HEK293 (cell line): ENCODE results near the gene SZT2.
"Not testable (repeated sequence)": the region's sequence is repeated elsewhere in the genome, so short reads cannot be mapped to it uniquely, and the experiment has no call there.

Source experiments
- CTCF ChIA-PET: fragments of 350-600 bp; formaldehyde crosslinking; extraction: SDS; loops from one replicate; lab custom pipeline; 2021; ENCODE audit warnings: antibody characterized with exemption; lab: Yijun Ruan, JAX
- POLR2A ChIA-PET: fragments of 300-600 bp; formaldehyde crosslinking; extraction: SDS; loops from one replicate; lab custom pipeline; 2020; ENCODE audit warnings: antibody characterized with exemption, inconsistent platforms; lab: Yijun Ruan, JAX
- H3K27ac ChIP-seq: fragments of 200-500 bp; sonication (Bioruptor generic); 2 replicates; pipeline ENCODE4 v1.5.1; 2014; ENCODE audit warnings: low read depth, low read length, control low read depth, inconsistent platforms; ENCODE audit errors: extremely low read depth
- H3K36me3 ChIP-seq, 2 experiments: fragments of 200-500 bp in 1 of 2; sonication (Bioruptor generic) in 1 of 2; 1 replicate in 1 of 2; 2 replicates in 1 of 2; pipeline ENCODE4 v1.5.1; 2014 to 2017; ENCODE audit warnings: inconsistent platforms in 2 of 2, low read length in 2 of 2; ENCODE audit not compliant: control insufficient read depth in 2 of 2, insufficient read depth in 1 of 2
- H3K4me1 ChIP-seq: fragments of 200-500 bp; sonication (Bioruptor generic); 2 replicates; pipeline ENCODE4 v1.5.1; 2014; ENCODE audit warnings: mild to moderate bottlenecking, low read length, inconsistent platforms; ENCODE audit not compliant: control insufficient read depth, insufficient read depth
- H3K4me3 ChIP-seq: 2 replicates; pipeline ENCODE4 v1.5.1; 2011; ENCODE audit warnings: low read depth, mild to moderate bottlenecking, control low read depth, low read length, moderate library complexity
- H3K9me3 ChIP-seq: fragments of 200-500 bp; sonication (Bioruptor generic); 2 replicates; pipeline ENCODE4 v1.5.1; 2014; ENCODE audit warnings: low read depth, low read length, inconsistent platforms; ENCODE audit not compliant: control insufficient read depth, insufficient read depth
- GLI4 ChIP-seq: fragments of 450-650 bp; formaldehyde crosslinking; IDR thresholded peaks from 2 replicates; pipeline ENCODE4 v1.5.1; 2016; ENCODE audit warnings: missing biosample characterization, missing genetic modification characterization
- IKZF3 ChIP-seq: fragments of 450-650 bp; IDR thresholded peaks from 2 replicates; pipeline ENCODE4 v1.5.0; 2018; ENCODE audit warnings: missing biosample characterization, mild to moderate bottlenecking, missing genetic modification characterization, moderate library complexity
- RBAK ChIP-seq: fragments of 450-650 bp; formaldehyde crosslinking; IDR thresholded peaks from 2 replicates; pipeline ENCODE4 v1.5.1; 2016; ENCODE audit warnings: missing biosample characterization, missing genetic modification characterization
- REST ChIP-seq: fragments of 450-650 bp; formaldehyde crosslinking; IDR thresholded peaks from 2 replicates; pipeline ENCODE4 v1.5.1; 2016; ENCODE audit warnings: missing biosample characterization, missing genetic modification characterization
- SCRT2 ChIP-seq: fragments of 450-650 bp; formaldehyde crosslinking; IDR thresholded peaks from 2 replicates; pipeline ENCODE4 v1.5.1; 2016; ENCODE audit warnings: missing biosample characterization, missing genetic modification characterization
- TCF7L2 ChIP-seq: IDR thresholded peaks from 2 replicates; pipeline ENCODE4 v1.6.1; 2011; ENCODE audit warnings: low read depth, mild to moderate bottlenecking, inconsistent platforms, low read length, moderate library complexity, borderline replicate concordance
- YY2 ChIP-seq: fragments of 450-650 bp; formaldehyde crosslinking; IDR thresholded peaks from 2 replicates; pipeline ENCODE4 v1.5.1; 2016; ENCODE audit warnings: missing biosample characterization, missing genetic modification characterization
- ZEB2 ChIP-seq: fragments of 450-650 bp; formaldehyde crosslinking; IDR thresholded peaks from 2 replicates; pipeline ENCODE4 v1.5.1; 2016; ENCODE audit warnings: missing biosample characterization, missing genetic modification characterization
- ZFP41 ChIP-seq: fragments of 450-650 bp; formaldehyde crosslinking; IDR thresholded peaks from 2 replicates; pipeline ENCODE4 v1.5.1; 2016; ENCODE audit warnings: missing biosample characterization, missing genetic modification characterization, borderline replicate concordance
- ZIC2 ChIP-seq: fragments of 450-650 bp; formaldehyde crosslinking; IDR thresholded peaks from 2 replicates; pipeline ENCODE4 v1.5.1; 2016; ENCODE audit warnings: missing biosample characterization, missing genetic modification characterization
- ZNF10 ChIP-seq: fragments of 450-650 bp; formaldehyde crosslinking; IDR thresholded peaks from 2 replicates; pipeline ENCODE4 v1.5.1; 2017; ENCODE audit warnings: missing biosample characterization, missing genetic modification characterization
- ZNF112 ChIP-seq: fragments of 450-650 bp; formaldehyde crosslinking; IDR thresholded peaks from 2 replicates; pipeline ENCODE4 v1.5.0; 2017; ENCODE audit warnings: missing biosample characterization, missing genetic modification characterization
- ZNF518A ChIP-seq: fragments of 450-650 bp; formaldehyde crosslinking; conservative IDR thresholded peaks from 2 replicates; pipeline ENCODE4 v1.5.1; 2016; ENCODE audit warnings: low read depth, missing biosample characterization, missing genetic modification characterization
- ZNF596 ChIP-seq: fragments of 450-650 bp; IDR thresholded peaks from 2 replicates; pipeline ENCODE4 v1.5.0; 2018; ENCODE audit warnings: missing biosample characterization, mild to moderate bottlenecking, missing genetic modification characterization, moderate library complexity
- ZNF621 ChIP-seq: fragments of 450-650 bp; formaldehyde crosslinking; IDR thresholded peaks from 2 replicates; pipeline ENCODE4 v1.5.1; 2017; ENCODE audit warnings: missing biosample characterization, missing genetic modification characterization
- ZNF624 ChIP-seq: fragments of 450-650 bp; formaldehyde crosslinking; IDR thresholded peaks from 2 replicates; pipeline ENCODE4 v1.5.1; 2017; ENCODE audit warnings: missing biosample characterization, missing genetic modification characterization
- TF ChIP-seq, protein P1 (sequence below): fragments of 450-650 bp; formaldehyde crosslinking; IDR thresholded peaks from 2 replicates; pipeline ENCODE4 v1.5.1; 2016; ENCODE audit warnings: missing biosample characterization, missing genetic modification characterization

Gene SZT2

GRCh38 chr1:43455213-43455889 is 65.7 kb downstream of the SZT2 start (continued):
- TF ChIP-seq ZNF518A (tag by site-specific recombination): no peak
- no peak for TF ChIP-seq GLI4
- TF ChIP-seq, protein P1, sequence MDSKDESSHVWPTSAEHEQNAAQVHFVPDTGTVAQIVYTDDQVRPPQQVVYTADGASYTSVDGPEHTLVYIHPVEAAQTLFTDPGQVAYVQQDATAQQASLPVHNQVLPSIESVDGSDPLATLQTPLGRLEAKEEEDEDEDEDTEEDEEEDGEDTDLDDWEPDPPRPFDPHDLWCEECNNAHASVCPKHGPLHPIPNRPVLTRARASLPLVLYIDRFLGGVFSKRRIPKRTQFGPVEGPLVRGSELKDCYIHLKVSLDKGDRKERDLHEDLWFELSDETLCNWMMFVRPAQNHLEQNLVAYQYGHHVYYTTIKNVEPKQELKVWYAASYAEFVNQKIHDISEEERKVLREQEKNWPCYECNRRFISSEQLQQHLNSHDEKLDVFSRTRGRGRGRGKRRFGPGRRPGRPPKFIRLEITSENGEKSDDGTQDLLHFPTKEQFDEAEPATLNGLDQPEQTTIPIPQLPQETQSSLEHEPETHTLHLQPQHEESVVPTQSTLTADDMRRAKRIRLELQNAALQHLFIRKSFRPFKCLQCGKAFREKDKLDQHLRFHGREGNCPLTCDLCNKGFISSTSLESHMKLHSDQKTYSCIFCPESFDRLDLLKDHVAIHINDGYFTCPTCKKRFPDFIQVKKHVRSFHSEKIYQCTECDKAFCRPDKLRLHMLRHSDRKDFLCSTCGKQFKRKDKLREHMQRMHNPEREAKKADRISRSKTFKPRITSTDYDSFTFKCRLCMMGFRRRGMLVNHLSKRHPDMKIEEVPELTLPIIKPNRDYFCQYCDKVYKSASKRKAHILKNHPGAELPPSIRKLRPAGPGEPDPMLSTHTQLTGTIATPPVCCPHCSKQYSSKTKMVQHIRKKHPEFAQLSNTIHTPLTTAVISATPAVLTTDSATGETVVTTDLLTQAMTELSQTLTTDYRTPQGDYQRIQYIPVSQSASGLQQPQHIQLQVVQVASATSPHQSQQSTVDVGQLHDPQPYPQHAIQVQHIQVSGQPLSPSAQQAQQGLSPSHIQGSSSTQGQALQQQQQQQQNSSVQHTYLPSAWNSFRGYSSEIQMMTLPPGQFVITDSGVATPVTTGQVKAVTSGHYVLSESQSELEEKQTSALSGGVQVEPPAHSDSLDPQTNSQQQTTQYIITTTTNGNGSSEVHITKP (tag by site-specific recombination): no peak
- no peak for TF ChIP-seq ZNF621 (tag by site-specific recombination)
- TF ChIP-seq, all 188 proteins: peak for 0

- CTCF ChIA-PET, H3K36me3 ChIP-seq, H3K27ac ChIP-seq, H3K4me3 ChIP-seq, H3K9me3 ChIP-seq, POLR2A ChIA-PET, H3K4me1 ChIP-seq: not testable (repeated sequence)
Observed at GRCh38 chr1:43458379-43458778, 68.7 kb downstream of the SZT2 start.

GRCh38 chr1:43460988-43461693 is 71.4 kb downstream of the SZT2 start:
- no peaks in the 10 kb centered on the region for H3K36me3 ChIP-seq
- no peak overlapping the region for H3K4me3 ChIP-seq
- H3K4me1 ChIP-seq: no peaks in the 10 kb centered on the region
- H3K27ac ChIP-seq: no peak overlapping the region
- ChIA-PET POLR2A (no interaction called here), CTCF (no interaction called here)
- no peaks in the 10 kb centered on the region for H3K9me3 ChIP-seq
- TF ChIP-seq ZNF10 (tag by site-specific recombination): no peak
- 0 out of 2 replicates have a peak, but pooled peaks have one; percentile 47 for TF ChIP-seq ZNF596
- peak; percentile 58; the same call in 1 of the 2 replicates for TF ChIP-seq SCRT2 (tag by site-specific recombination)

GRCh38 chr1:43463479-43463878 is 73.8 kb downstream of the SZT2 start:
- no peak overlapping the region for H3K27ac ChIP-seq
- ChIA-PET CTCF (no interaction called here), POLR2A (no interaction called here)
- no peaks in the 10 kb centered on the region for H3K9me3 ChIP-seq
- no peaks in the 10 kb centered on the region for H3K4me1 ChIP-seq
- H3K4me3 ChIP-seq: no peak overlapping the region
- no peaks in the 10 kb centered on the region for H3K36me3 ChIP-seq
- no peak for TF ChIP-seq ZIC2 (tag by site-specific recombination)
- no peak for TF ChIP-seq ZNF624
- no peak for TF ChIP-seq ZEB2 (tag by site-specific recombination)
- no peak for TF ChIP-seq RBAK
- no peak for TF ChIP-seq REST
- TF ChIP-seq ZFP41 (tag by site-specific recombination): no peak
- TF ChIP-seq TCF7L2: no peak
- TF ChIP-seq YY2: no peak
- no peak for TF ChIP-seq IKZF3 (tag by site-specific recombination)
- TF ChIP-seq ZNF112: no peak
